GM12801 (cell line): ENCODE measurements around the gene SLC22A16.

Experiments used
- CTCF ChIP-seq: IDR thresholded peaks from one replicate; pipeline ENCODE4 v1.5.1; 2011; ENCODE audit warnings: control low read depth; ENCODE audit not compliant: insufficient read length; ENCODE audit errors: extremely low read depth

The SLC22A16 gene

DNA sequence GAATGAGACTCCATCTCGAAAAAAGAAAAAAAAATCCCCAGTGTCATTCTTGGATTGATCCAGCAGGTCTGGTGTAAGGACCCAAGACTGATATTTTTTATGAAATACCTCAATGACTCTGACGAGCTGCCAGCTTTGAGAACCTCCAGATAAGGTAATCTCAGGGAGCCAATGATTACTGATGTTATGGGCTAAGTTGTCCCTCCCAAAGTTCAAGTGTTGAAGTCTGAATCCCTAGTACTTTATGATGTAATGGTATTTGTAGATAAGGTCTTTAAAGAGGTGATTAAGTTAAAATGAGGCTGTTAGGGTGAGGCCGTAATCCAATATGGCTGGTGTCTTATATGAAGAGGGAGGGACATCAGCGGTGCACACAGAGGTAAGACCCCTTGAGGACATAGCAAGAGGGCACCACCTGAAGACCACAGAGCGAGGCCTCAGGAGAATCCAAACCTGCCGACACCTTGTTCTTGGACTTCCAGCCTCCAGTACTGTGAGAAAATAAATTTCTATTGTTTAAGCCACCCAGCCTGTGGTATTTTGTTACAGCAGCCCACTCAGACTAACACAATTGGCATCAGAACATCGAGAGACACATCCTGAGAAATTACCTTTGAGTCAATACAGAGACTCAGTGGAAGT, 41.3 kb downstream of the SLC22A16 start:
- no peak for TF ChIP-seq CTCF

DNA sequence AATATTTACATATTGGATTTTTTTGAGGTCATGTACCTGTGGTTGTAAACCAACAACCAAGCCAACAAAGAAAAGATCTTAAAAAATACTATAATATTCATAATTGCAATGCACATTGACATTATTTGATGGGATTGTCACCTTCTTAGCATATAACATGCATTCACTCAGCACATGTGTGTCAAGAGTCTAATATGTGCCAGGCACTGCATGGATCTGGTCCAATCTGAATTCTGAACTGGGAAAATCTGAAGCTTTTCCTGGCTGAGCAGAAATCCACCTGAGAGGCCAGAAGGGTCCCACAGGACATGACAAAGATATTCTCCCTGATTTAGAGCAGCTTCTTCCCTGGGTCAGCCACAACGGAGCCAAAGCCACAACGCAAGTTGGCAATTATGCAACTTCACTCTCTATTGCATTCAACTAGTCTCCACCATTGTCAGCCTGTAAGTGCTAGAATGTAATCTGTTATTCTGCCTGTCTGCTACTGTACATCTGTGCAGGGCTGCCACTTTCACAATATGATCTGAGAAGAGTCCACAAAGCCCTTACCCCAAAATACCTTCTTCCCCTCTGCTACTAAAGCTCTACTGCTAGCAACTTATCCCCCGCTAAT, 44.0 kb downstream of the SLC22A16 start:
- TF ChIP-seq CTCF = no peak

DNA sequence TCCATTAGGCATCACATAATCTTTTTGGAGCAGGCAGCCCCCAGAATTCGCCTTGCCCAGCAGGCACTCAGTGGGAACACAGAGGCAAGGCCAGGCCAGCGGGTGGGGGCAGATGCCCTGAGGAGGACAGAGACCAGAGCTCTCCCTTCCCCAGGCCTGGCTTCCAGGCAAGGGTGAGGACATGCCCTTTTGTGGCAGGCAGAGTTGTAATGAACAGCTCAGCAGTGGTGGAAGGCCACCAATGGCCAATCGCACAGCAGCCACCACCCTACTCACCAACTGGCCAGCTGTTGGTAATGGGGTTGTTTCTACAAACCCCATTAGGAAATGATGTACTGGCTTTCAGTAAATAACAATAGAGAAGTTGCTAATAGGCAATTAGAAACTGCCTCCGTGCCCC, 45.7 kb downstream of the SLC22A16 start:
- TF ChIP-seq CTCF = no peak

DNA sequence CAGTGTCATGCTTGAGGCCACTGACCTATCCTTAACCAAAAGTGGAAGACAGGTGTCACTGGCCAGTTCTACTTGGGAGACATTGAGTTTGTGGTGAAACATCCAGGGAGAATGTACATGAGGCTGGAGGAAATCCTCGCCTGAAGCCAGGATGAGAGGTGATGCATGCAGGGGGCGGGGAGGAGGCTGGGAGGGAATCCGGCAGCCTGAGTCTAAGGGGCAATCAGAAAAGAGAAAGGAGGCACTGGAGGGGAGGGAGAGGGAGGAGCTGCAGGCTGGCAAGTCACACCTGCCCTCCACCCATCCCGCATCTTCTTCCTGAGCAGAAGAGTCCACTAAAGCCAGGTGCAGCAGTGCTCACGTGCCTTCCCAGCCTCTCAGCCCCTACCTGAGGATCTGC, 46.2 kb downstream of the SLC22A16 start:
- no peak for TF ChIP-seq CTCF

GRCh38 chr6:110428153-110428552, 48.3 kb downstream of the SLC22A16 start:
- TF ChIP-seq CTCF = no peak

GRCh38 chr6:110425816-110426215, 50.6 kb downstream of the SLC22A16 start:
- TF ChIP-seq CTCF = no peak

DNA sequence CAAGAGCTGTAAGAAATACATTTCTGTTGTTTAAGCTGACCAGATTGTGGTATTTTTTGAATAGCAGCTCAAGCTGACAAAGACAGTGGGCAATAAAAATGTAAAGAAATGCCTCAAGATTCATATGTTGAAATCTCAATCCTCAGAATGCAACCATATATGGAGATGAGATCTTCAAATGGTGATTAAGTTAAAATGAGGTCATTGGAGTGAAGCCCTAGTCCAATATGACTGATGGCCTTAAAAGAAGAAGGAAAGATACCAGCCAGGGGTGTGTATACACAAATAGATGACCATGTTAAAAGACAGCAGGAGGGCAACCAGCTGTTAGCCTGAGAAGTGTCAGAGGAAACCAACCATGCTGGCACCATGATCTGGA, 54.0 kb downstream of the SLC22A16 start:
- TF ChIP-seq CTCF = no peak
